Measurements from ENCODE around the gene SNAPIN. TPM values are rescaled to one million over a fixed set of nuclear protein-coding genes. Genes with fewer than 3 reads are reported as not detected.

SNAPIN gene
- total RNA-seq, 1 experiment from 2014 or later = 46.8 TPM

- H3K4me3 ChIP-seq (ENCODE audit: low read depth in 2 of 2, low read length in 2 of 2) = no peak overlapping the region
- ATAC-seq (no peak), DNase-seq (ENCODE audit: low read depth, low spot score) (no peak)
- in situ Hi-C loops (cut with HindIII; ENCODE audit: low pct_unique_long_range_greater_than_20kb, low sequenced_read_pairs) (no loop called here), intact Hi-C loops (cut with micrococcal nuclease; ENCODE audit: unreplicated experiment) (no loop called here)
- ChIA-PET POLR2A (interaction anchor here (0.6 to 0.9 kb wide), 2 partner anchors 10 to 22 kb away, joined by 3 to 5 read pairs; partner anchors contain the start of gene INTS3), CTCF (no interaction called here)
- no peak for TF ChIP-seq SIN3A (IDR thresholded peaks at IDR 0.05; ENCODE audit: borderline replicate concordance, insufficient read depth, low read depth, low read length)
- no peak for TF ChIP-seq REST (IDR thresholded peaks at IDR 0.05; ENCODE audit: insufficient read depth in 1 of 2, low read depth in 2 of 2, low read length in 1 of 2)
- TF ChIP-seq TCF7L2 (IDR thresholded peaks at IDR 0.05; ENCODE audit: low read depth, low read length) = no peak
- TF ChIP-seq POLR2AphosphoS5 (IDR thresholded peaks at IDR 0.05; ENCODE audit: low read depth, low read length) = no peak
- TF ChIP-seq CTCF (IDR thresholded peaks at IDR 0.05) = no peak
- H3K4me1 ChIP-seq (ENCODE audit: control insufficient read depth, insufficient read depth, low read length) = peaks cover 4% of the 10 kb centered on the region; the same call in 1 of the 2 replicates
- H3K27me3 ChIP-seq (ENCODE audit: control insufficient read depth, insufficient read depth, low read length) = no peaks in the 10 kb centered on the region
- no peaks in the 10 kb centered on the region for H3K9me3 ChIP-seq (ENCODE audit: control insufficient read depth, insufficient read depth, low read depth, low read length)
- H3K36me3 ChIP-seq (ENCODE audit: control insufficient read depth, insufficient read depth, low read length) = no peaks in the 10 kb centered on the region
- no peak overlapping the region for H3K27ac ChIP-seq (ENCODE audit: low read length)
- no TSS peak for BruUV-seq (replicated peaks)
Measured at GRCh38 chr1:153705484-153705883, 47.0 kb downstream of the SNAPIN start.

- Histone ChIP-seq H3K4me1 (ENCODE audit: control insufficient read depth, insufficient read depth, low read length) (peaks cover 4% of the 10 kb centered on the region; the same call in 1 of the 2 replicates), H3K4me3 (ENCODE audit: low read depth in 2 of 2, low read length in 2 of 2) (peak overlapping the region in 1 of 2 experiments; percentile 24; a peak in 2 of 4 replicates), H3K27ac (ENCODE audit: low read length) (no peak overlapping the region), H3K9me3 (ENCODE audit: control insufficient read depth, insufficient read depth, low read depth, low read length) (no peaks in the 10 kb centered on the region), H3K27me3 (ENCODE audit: control insufficient read depth, insufficient read depth, low read length) (no peaks in the 10 kb centered on the region), H3K36me3 (ENCODE audit: control insufficient read depth, insufficient read depth, low read length) (no peaks in the 10 kb centered on the region)
- BruUV-seq (replicated peaks) = no TSS peak
- ChIA-PET CTCF (no interaction called here), POLR2A (no interaction called here)
- no peak for ATAC-seq
- no peak for DNase-seq (ENCODE audit: low read depth, low spot score)
- TF ChIP-seq SIN3A (IDR thresholded peaks at IDR 0.05; ENCODE audit: borderline replicate concordance, insufficient read depth, low read depth, low read length) (no peak), POLR2AphosphoS5 (IDR thresholded peaks at IDR 0.05; ENCODE audit: low read depth, low read length) (no peak)
- intact Hi-C loops (cut with micrococcal nuclease; ENCODE audit: unreplicated experiment) (no loop called here), in situ Hi-C loops (cut with HindIII; ENCODE audit: low pct_unique_long_range_greater_than_20kb, low sequenced_read_pairs) (no loop called here)
Measured at GRCh38 chr1:153711026-153711425, 52.5 kb downstream of the SNAPIN start.

Small RNAs within 50 kb of the gene (microRNA-seq; reads per million reads assigned to microRNA genes)
- not detected for gene MIR8083 (ENCODE audit: unreplicated experiment)

Other genes with a start within 250 kb of the SNAPIN start
- gene S100A7A, start 242.2 kb upstream of the SNAPIN start, total RNA-seq (2021; ENCODE audit: unreplicated experiment) = not detected
- not detected for gene S100A7, start 198.1 kb upstream of the SNAPIN start, total RNA-seq (2021; ENCODE audit: unreplicated experiment)
- 1,986 TPM for gene S100A6, start 122.7 kb upstream of the SNAPIN start, total RNA-seq (2021; ENCODE audit: unreplicated experiment)
- 0.72 TPM for gene S100A5, start 117.8 kb upstream of the SNAPIN start, total RNA-seq (2021; ENCODE audit: unreplicated experiment)
- gene S100A4, start 112.9 kb upstream of the SNAPIN start, total RNA-seq (2021; ENCODE audit: unreplicated experiment) = 773 TPM
- 12.0 TPM for gene S100A3, start 109.4 kb upstream of the SNAPIN start, total RNA-seq (2021; ENCODE audit: unreplicated experiment)
- gene S100A2, start 92.9 kb upstream of the SNAPIN start, total RNA-seq (2021; ENCODE audit: unreplicated experiment) = 6.2 TPM
- 61.6 TPM for gene S100A16, start 45.6 kb upstream of the SNAPIN start, total RNA-seq (2021; ENCODE audit: unreplicated experiment)
- gene S100A14, start 42.4 kb upstream of the SNAPIN start, total RNA-seq (2021; ENCODE audit: unreplicated experiment) = 0.57 TPM
- gene S100A13, start 31.2 kb upstream of the SNAPIN start, total RNA-seq (2021; ENCODE audit: unreplicated experiment) = 111 TPM
- 2.9 TPM for gene S100A1, start 30.3 kb upstream of the SNAPIN start, total RNA-seq (2021; ENCODE audit: unreplicated experiment)
- gene CHTOP, start 24.6 kb upstream of the SNAPIN start, total RNA-seq (2021; ENCODE audit: unreplicated experiment) = 87.0 TPM
- 221 TPM for gene ILF2, start 12.3 kb downstream of the SNAPIN start, total RNA-seq (2021; ENCODE audit: unreplicated experiment)
- 0.36 TPM for gene NPR1, start 20.0 kb downstream of the SNAPIN start, total RNA-seq (2021; ENCODE audit: unreplicated experiment)
- 77.3 TPM for gene INTS3, start 69.3 kb downstream of the SNAPIN start, total RNA-seq (2021; ENCODE audit: unreplicated experiment)
- 8.0 TPM for gene SLC27A3, start 116.7 kb downstream of the SNAPIN start, total RNA-seq (2021; ENCODE audit: unreplicated experiment)

Data from Panc1 (cell line).